CD14-positive monocyte (primary cell): ENCODE measurements around the gene CD63. TPM values are rescaled to one million over a fixed set of nuclear protein-coding genes. Genes with fewer than 3 reads are reported as not detected.

Experiments
- DNase-seq, 3 donors: peaks; one replicate each; pipeline ENCODE4 v3.0.0-alpha.2; 2011 to 2022
- H2AFZ ChIP-seq: 2 replicates; pipeline ENCODE4 v1.6.0; 2012; ENCODE audit warnings: mild to moderate bottlenecking, low read depth, low read length, inconsistent platforms; ENCODE audit not compliant: insufficient read depth, poor library complexity, severe bottlenecking
- H3K27ac ChIP-seq, 2 donors: 1 replicate in 1 of 2; 2 replicates in 1 of 2; pipeline ENCODE4 v1.5.1; 2012 to 2013; ENCODE audit warnings: low read length in 2 of 2, control low read depth in 1 of 2, inconsistent platforms in 1 of 2, low read depth in 1 of 2, mild to moderate bottlenecking in 1 of 2
- H3K27me3 ChIP-seq, 2 donors: one replicate each; pipeline versions ENCODE4 v1.6.0 to v1.6.1; 2011 to 2013; ENCODE audit warnings: low read length in 2 of 2; ENCODE audit not compliant: control insufficient read depth in 2 of 2, insufficient read depth in 2 of 2
- H3K36me3 ChIP-seq, 2 donors: replicated peaks in 1 of 2; 1 replicate in 1 of 2; 2 replicates in 1 of 2; pipeline versions ENCODE4 v1.5.1 to v1.6.1; 2012 to 2013; ENCODE audit warnings: low read length in 2 of 2, control low read depth in 1 of 2, inconsistent platforms in 1 of 2, mild to moderate bottlenecking in 1 of 2; ENCODE audit not compliant: insufficient read depth in 2 of 2, control insufficient read depth in 1 of 2
- H3K4me1 ChIP-seq, 2 donors: 1 replicate in 1 of 2; 2 replicates in 1 of 2; pipeline versions ENCODE4 v1.5.1 to v1.6.1; 2012 to 2013; ENCODE audit warnings: low read length in 2 of 2, control low read depth in 1 of 2, inconsistent platforms in 1 of 2, mild to moderate bottlenecking in 1 of 2, moderate library complexity in 1 of 2; ENCODE audit not compliant: insufficient read depth in 2 of 2, control insufficient read depth in 1 of 2
- H3K4me2 ChIP-seq: replicated peaks from 2 replicates; pipeline ENCODE3; 2012; ENCODE audit warnings: low read length, moderate library complexity, mild to moderate bottlenecking; ENCODE audit not compliant: poor library complexity, severe bottlenecking; ENCODE audit errors: extremely low read depth
- H3K4me3 ChIP-seq, 3 experiments: fragments of 200-600 bp in 1 of 3; sonication (generic) in 1 of 3; replicated peaks in 1 of 3; 1 replicate in 2 of 3; 2 replicates in 1 of 3; pipeline ENCODE4 v1.5.1; 2011 to 2013; ENCODE audit warnings: low read length in 3 of 3, mild to moderate bottlenecking in 3 of 3, control low read depth in 2 of 3, low read depth in 2 of 3, inconsistent platforms in 1 of 3, moderate library complexity in 1 of 3
- H3K79me2 ChIP-seq: 2 replicates; pipeline ENCODE4 v1.6.0; 2012; ENCODE audit warnings: mild to moderate bottlenecking, control low read depth, inconsistent platforms, low read length, moderate library complexity; ENCODE audit not compliant: insufficient read depth
- H3K9ac ChIP-seq: 2 replicates; pipeline ENCODE4 v1.6.0; 2017; ENCODE audit warnings: low read length, mild to moderate bottlenecking; ENCODE audit not compliant: insufficient read depth, poor library complexity, severe bottlenecking
- H3K9me3 ChIP-seq, 2 donors: replicated peaks in 1 of 2; 1 replicate in 1 of 2; 2 replicates in 1 of 2; pipeline versions ENCODE4 v1.5.1 to v1.6.1; 2012 to 2013; ENCODE audit warnings: low read length in 2 of 2, control low read depth in 1 of 2; ENCODE audit not compliant: control insufficient read depth in 1 of 2, insufficient read depth in 1 of 2
- H4K20me1 ChIP-seq: 2 replicates; pipeline ENCODE4 v1.6.0; 2012; ENCODE audit warnings: mild to moderate bottlenecking, low read length, control low read depth, moderate library complexity; ENCODE audit not compliant: insufficient read depth
- H3K27ac Mint-ChIP-seq, 7 donors: one replicate each; pipeline ENCODE4 v1.8.0; 2020; ENCODE audit warnings: mild to moderate bottlenecking in 7 of 7, mixed read lengths in 7 of 7, moderate library complexity in 6 of 7, inconsistent platforms in 2 of 7
- H3K27me3 Mint-ChIP-seq, 3 donors: one replicate each; pipeline ENCODE4 v1.8.0; 2021 to 2022; ENCODE audit warnings: low read depth in 3 of 3, mild to moderate bottlenecking in 3 of 3, mixed read lengths in 3 of 3, moderate library complexity in 3 of 3, inconsistent platforms in 1 of 3
- H3K36me3 Mint-ChIP-seq, 2 donors: one replicate each; pipeline ENCODE4 v1.8.0; 2020; ENCODE audit warnings: mixed read lengths in 2 of 2, inconsistent platforms in 1 of 2, mild to moderate bottlenecking in 1 of 2
- H3K4me1 Mint-ChIP-seq: one replicate; pipeline ENCODE4 v1.8.0; 2020; ENCODE audit warnings: mild to moderate bottlenecking, mixed read lengths
- H3K4me3 Mint-ChIP-seq, 2 donors: one replicate each; pipeline ENCODE4 v1.8.0; 2020; ENCODE audit warnings: mild to moderate bottlenecking in 2 of 2, mixed read lengths in 2 of 2, moderate library complexity in 1 of 2
- H3K9me3 Mint-ChIP-seq, 7 donors: one replicate each; pipeline ENCODE4 v1.8.0; 2020 to 2022; ENCODE audit warnings: mixed read lengths in 7 of 7, mild to moderate bottlenecking in 6 of 7, moderate library complexity in 6 of 7, inconsistent platforms in 2 of 7
- CTCF ChIP-seq: fragments of 200-600 bp; IDR thresholded peaks from one replicate; pipeline ENCODE4 v1.8.0; 2022; ENCODE audit warnings: antibody characterized with exemption, mild to moderate bottlenecking
- WGBS: methylation state at CpG from one replicate; pipeline ENCODE4 v1.1.5; 2013; ENCODE audit warnings: missing lambda C conversion rate; ENCODE audit not compliant: insufficient coverage; 5-methylcytosine and 5-hydroxymethylcytosine counted together
- intact Hi-C, 2 donors: fragments of 100-400 bp; cut with micrococcal nuclease; formaldehyde crosslinking; loops; one replicate each; pipeline versions ENCODE4 v1.15.0 to v1.15.1; 2023
- polyA plus RNA-seq, 3 donors: library from polyadenylated mRNA; depleted of rRNA in 1 of 3; unstranded in 2 of 3; stranded (reverse) in 1 of 3; fragments of 300-500 nt in 2 of 3; fragments of >200 nt in 1 of 3; fragmentation: Illumina TruSeq in 2 of 3; gene quantifications; 1 replicate in 2 of 3; 2 replicates in 1 of 3; pipeline ENCODE4 v1.2.3, GENCODE V29; 2012 to 2021

The CD63 gene
- polyA plus RNA-seq, 3 donors: 336 to 1,099 (median 988) TPM

GRCh38 chr12:55718624-55719275 is 10.1 kb downstream of the CD63 start:
- H3K27me3 Mint-ChIP-seq: peaks cover 0 to 2% (median 0%) of the 10 kb centered on the region in 3 donors
- H3K36me3 ChIP-seq: peaks cover 25 to 52% of the 10 kb centered on the region in 2 donors
- no peaks in the 10 kb centered on the region for H3K9me3 ChIP-seq
- 100% methylated on average over 1 of the region's 4 CpGs for WGBS
- intact Hi-C loops: loop anchor here in 1 of 2 donors (5.0 kb wide), 1 partner anchor 36 kb away; a partner anchor contains a TSS
- peaks cover 50% of the 10 kb centered on the region for H4K20me1 ChIP-seq
- peaks cover 29% of the 10 kb centered on the region for H3K79me2 ChIP-seq
- peaks cover 30 to 47% of the 10 kb centered on the region in 2 donors for H3K36me3 Mint-ChIP-seq
- H3K4me3 Mint-ChIP-seq: no peak overlapping the region
- H3K4me3 ChIP-seq: no peak overlapping the region
- H2AFZ ChIP-seq: no peak overlapping the region
- H3K9me3 Mint-ChIP-seq: no peaks in the 10 kb centered on the region
- H3K4me1 Mint-ChIP-seq: peaks cover 53% of the 10 kb centered on the region
- H3K4me2 ChIP-seq: no peak overlapping the region
- DNase-seq: no peak
- H3K27ac ChIP-seq: no peak overlapping the region
- H3K27me3 ChIP-seq: no peaks in the 10 kb centered on the region
- TF ChIP-seq CTCF: no peak
- H3K9ac ChIP-seq: no peak overlapping the region
- peak overlapping the region in 3 of 7 donors; percentile 57 to 92 (median 64) for H3K27ac Mint-ChIP-seq
- peaks cover 26 to 50% of the 10 kb centered on the region in 2 donors for H3K4me1 ChIP-seq

- Histone ChIP-seq H3K79me2 (peaks cover 29% of the 10 kb centered on the region), H3K9me3 (no peaks in the 10 kb centered on the region), H3K27ac (peak overlapping the region in 1 of 2 donors; percentile 92), H3K36me3 (peaks cover 22 to 45% of the 10 kb centered on the region in 2 donors), H3K4me1 (peaks cover 26 to 49% of the 10 kb centered on the region in 2 donors), H2AFZ (no peak overlapping the region), H4K20me1 (peaks cover 42% of the 10 kb centered on the region), H3K27me3 (peaks cover 0 to 3% of the 10 kb centered on the region in 2 donors), H3K9ac (no peak overlapping the region), H3K4me2 (peak overlapping the region; percentile 83), H3K4me3 (peak overlapping the region in 1 of 3 experiments; percentile 93)
- Mint-ChIP-seq H3K36me3 (peaks cover 24 to 40% of the 10 kb centered on the region in 2 donors), H3K27ac (peak overlapping the region in 5 of 7 donors; percentile 49 to 97 (median 81)), H3K4me3 (peak overlapping the region; percentile 6 to 94), H3K27me3 (peaks cover 3 to 5% (median 3%) of the 10 kb centered on the region in 3 donors), H3K9me3 (no peaks in the 10 kb centered on the region), H3K4me1 (peaks cover 50% of the 10 kb centered on the region)
- DNase-seq: no peak
- 93% methylated on average over 2 of the region's 4 CpGs for WGBS
- intact Hi-C loops: loop anchor here in 1 of 2 donors (5.0 kb wide), 1 partner anchor 36 kb away; a partner anchor contains a TSS
- TF ChIP-seq CTCF: no peak
These were observed 10.8 kb downstream of the CD63 start for GRCh38 chr12:55718015-55718414.
